Measurements from ENCODE around the gene UBE2Q1.

- TF ChIP-seq, protein P1, sequence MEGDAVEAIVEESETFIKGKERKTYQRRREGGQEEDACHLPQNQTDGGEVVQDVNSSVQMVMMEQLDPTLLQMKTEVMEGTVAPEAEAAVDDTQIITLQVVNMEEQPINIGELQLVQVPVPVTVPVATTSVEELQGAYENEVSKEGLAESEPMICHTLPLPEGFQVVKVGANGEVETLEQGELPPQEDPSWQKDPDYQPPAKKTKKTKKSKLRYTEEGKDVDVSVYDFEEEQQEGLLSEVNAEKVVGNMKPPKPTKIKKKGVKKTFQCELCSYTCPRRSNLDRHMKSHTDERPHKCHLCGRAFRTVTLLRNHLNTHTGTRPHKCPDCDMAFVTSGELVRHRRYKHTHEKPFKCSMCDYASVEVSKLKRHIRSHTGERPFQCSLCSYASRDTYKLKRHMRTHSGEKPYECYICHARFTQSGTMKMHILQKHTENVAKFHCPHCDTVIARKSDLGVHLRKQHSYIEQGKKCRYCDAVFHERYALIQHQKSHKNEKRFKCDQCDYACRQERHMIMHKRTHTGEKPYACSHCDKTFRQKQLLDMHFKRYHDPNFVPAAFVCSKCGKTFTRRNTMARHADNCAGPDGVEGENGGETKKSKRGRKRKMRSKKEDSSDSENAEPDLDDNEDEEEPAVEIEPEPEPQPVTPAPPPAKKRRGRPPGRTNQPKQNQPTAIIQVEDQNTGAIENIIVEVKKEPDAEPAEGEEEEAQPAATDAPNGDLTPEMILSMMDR (IDR thresholded peaks at IDR 0.05): no peak
- TF ChIP-seq POLR2A (IDR thresholded peaks at IDR 0.05): no peak
Observed at GRCh38 chr1:154556422-154556821, 2.0 kb downstream of the UBE2Q1 start.
